ENCODE data around the gene BMPR1A. TPM values are rescaled to one million over a fixed set of nuclear protein-coding genes. Genes with fewer than 3 reads are reported as not detected.

Gene BMPR1A
- total and polyA plus RNA-seq, 8 donors, result 5.8 to 104 (median 19.9) TPM

DNA sequence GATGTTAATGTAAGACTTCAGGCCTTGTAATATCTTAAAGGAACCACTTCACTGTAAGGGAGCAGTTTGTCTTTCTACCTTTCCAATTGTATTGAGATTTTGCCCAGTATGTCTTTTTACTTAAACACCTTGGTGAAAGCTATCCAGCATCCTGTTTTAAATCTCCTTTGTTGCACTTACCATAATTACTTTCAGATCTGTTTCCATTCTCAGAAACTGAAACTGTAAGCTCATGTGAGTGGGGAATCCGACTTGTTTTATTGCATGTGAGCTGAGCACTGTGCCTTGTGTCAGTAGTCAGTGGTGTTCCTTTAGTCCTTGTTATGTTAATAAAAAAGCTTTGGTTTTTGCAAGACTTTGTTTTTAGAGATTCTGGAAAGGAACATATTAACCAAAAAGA is 42.2 kb downstream of the BMPR1A start:
- Histone ChIP-seq H3K27ac (peak overlapping the region in 1 of 5 donors; percentile 16), H3K27me3 (no peaks in the 10 kb centered on the region), H3K36me3 (no peaks in the 10 kb centered on the region), H3K4me3 (no peak overlapping the region), H3K9me3 (no peaks in the 10 kb centered on the region), H3K4me1 (peaks cover 0 to 54% (median 31%) of the 10 kb centered on the region in 4 donors)
- peak in 1 of 2 donors; percentile 44 for DNase-seq
- intact Hi-C loops (cut with DNase I; ENCODE audit: low total_unique reads), result no loop called here
- no peak for TF ChIP-seq POLR2A (IDR thresholded peaks at IDR 0.05)
- TF ChIP-seq CTCF (IDR thresholded peaks at IDR 0.05), result no peak
- 13 to 35% (median 24%) methylated on average over 1 of the region's 1 CpG for WGBS, 5 donors

- H3K9me3 ChIP-seq, result no peaks in the 10 kb centered on the region
- 75 to 82% (median 78%) methylated on average over 8 of the region's 8 CpGs for WGBS, 5 donors
- no peak for DNase-seq
- H3K4me1 ChIP-seq, result peaks cover 0 to 54% (median 27%) of the 10 kb centered on the region in 4 donors
- intact Hi-C loops (cut with DNase I; ENCODE audit: low total_unique reads), result no loop called here
- H3K27me3 ChIP-seq, result no peaks in the 10 kb centered on the region
- no peaks in the 10 kb centered on the region for H3K36me3 ChIP-seq
- TF ChIP-seq POLR2AphosphoS5 (IDR thresholded peaks at IDR 0.05), result no peak
- no peak for TF ChIP-seq EP300 (IDR thresholded peaks at IDR 0.05)
- no peak for TF ChIP-seq CTCF (IDR thresholded peaks at IDR 0.05)
- no peak for TF ChIP-seq POLR2A (IDR thresholded peaks at IDR 0.05)
- no peak overlapping the region for H3K4me3 ChIP-seq
- H3K27ac ChIP-seq, result no peak overlapping the region
These were observed 42.9 kb downstream of the BMPR1A start for GRCh38 chr10:86799188-86799845.

DNA sequence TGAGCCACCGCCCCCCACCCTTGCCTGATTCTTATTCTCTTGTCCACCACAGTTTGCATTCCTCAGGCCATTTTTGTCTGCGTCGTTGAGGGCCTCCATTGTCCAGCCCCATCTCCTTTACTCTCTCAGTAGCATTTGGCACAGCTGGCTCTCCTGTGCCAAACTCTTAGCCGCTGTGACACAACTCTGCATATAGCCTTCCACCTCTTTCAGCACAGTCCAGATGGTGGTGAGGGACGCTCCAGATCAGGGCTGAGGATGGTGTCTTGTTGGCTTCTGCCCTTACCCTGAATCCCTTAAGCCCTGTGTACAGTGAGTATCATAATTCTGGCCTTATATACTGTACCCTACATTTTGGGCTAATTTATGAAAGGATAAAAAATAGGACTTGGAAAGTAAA is 45.6 kb downstream of the BMPR1A start:
- Histone ChIP-seq H3K27ac (no peak overlapping the region), H3K36me3 (no peaks in the 10 kb centered on the region), H3K4me3 (no peak overlapping the region), H3K27me3 (no peaks in the 10 kb centered on the region), H3K4me1 (peaks cover 0 to 40% (median 18%) of the 10 kb centered on the region in 4 donors), H3K9me3 (no peaks in the 10 kb centered on the region)
- no peak for DNase-seq
- WGBS, 5 donors, result 85 to 94% (median 90%) methylated on average over 5 of the region's 5 CpGs
- intact Hi-C loops (cut with DNase I; ENCODE audit: low total_unique reads), result no loop called here
- no peak for TF ChIP-seq POLR2A (IDR thresholded peaks at IDR 0.05)
- TF ChIP-seq CTCF (IDR thresholded peaks at IDR 0.05), result no peak

- WGBS, 5 donors, result 75 to 83% (median 80%) methylated on average over 6 of the region's 6 CpGs
- intact Hi-C loops (cut with DNase I; ENCODE audit: low total_unique reads), result no loop called here
These were observed 46.2 kb downstream of the BMPR1A start for GRCh38 chr10:86802473-86803108.

More at GRCh38 chr10:86802473-86803108, 46.2 kb downstream of the BMPR1A start:
- Histone ChIP-seq H3K27me3 (no peaks in the 10 kb centered on the region), H3K36me3 (no peaks in the 10 kb centered on the region), H3K4me3 (no peak overlapping the region), H3K27ac (no peak overlapping the region), H3K9me3 (no peaks in the 10 kb centered on the region), H3K4me1 (peaks cover 0 to 35% (median 16%) of the 10 kb centered on the region in 4 donors)
- no peak for DNase-seq
- no peak for TF ChIP-seq POLR2AphosphoS5 (IDR thresholded peaks at IDR 0.05)
- TF ChIP-seq CTCF (IDR thresholded peaks at IDR 0.05), result no peak
- no peak for TF ChIP-seq EP300 (IDR thresholded peaks at IDR 0.05)
- TF ChIP-seq POLR2A (IDR thresholded peaks at IDR 0.05), result no peak
